ENCODE data around the gene KIF3B.
"Not testable (repeated sequence)": the region's sequence is repeated elsewhere in the genome, so short reads cannot be mapped to it uniquely, and the experiment has no call there.

GRCh38 chr20:32322260-32322659 is 44.8 kb downstream of the KIF3B start:
- TF ChIP-seq CTCF (IDR thresholded peaks at IDR 0.05 in 2 of 3, conservative IDR thresholded peaks at IDR 0.05 in 1 of 3; ENCODE audit: borderline replicate concordance in 1 of 3, insufficient read depth in 1 of 3, low read depth in 2 of 3, low read length in 2 of 3); ELF1 (IDR thresholded peaks at IDR 0.05; ENCODE audit: borderline replicate concordance, low read depth); RAD21 (IDR thresholded peaks at IDR 0.05; ENCODE audit: low read depth); FOSL1 (IDR thresholded peaks at IDR 0.05; ENCODE audit: low read depth); ZBTB33 (IDR thresholded peaks at IDR 0.05; ENCODE audit: extremely low read depth, insufficient replicate concordance, low read length); JUND (IDR thresholded peaks at IDR 0.05); MAX (IDR thresholded peaks at IDR 0.05); POLR2A (IDR thresholded peaks at IDR 0.05; ENCODE audit: borderline replicate concordance, extremely low read depth, insufficient read depth, insufficient read length); EZH2 (IDR thresholded peaks at IDR 0.05); EGR1 (IDR thresholded peaks at IDR 0.05; ENCODE audit: low read depth); ZNF274 (IDR thresholded peaks at IDR 0.05; ENCODE audit: low read depth, low read length); EZH2phosphoT487 (IDR thresholded peaks at IDR 0.05; ENCODE audit: borderline replicate concordance); ZFX (IDR thresholded peaks at IDR 0.05): not testable (repeated sequence)

All from HCT116 (cell line).